Gastrocnemius medialis (tissue), 4 donors: ENCODE results near the gene FERMT2. TPM values are rescaled to one million over a fixed set of nuclear protein-coding genes. Genes with fewer than 3 reads are reported as not detected.

Experiments used
- ATAC-seq, 2 donors: fragments of 150-250 bp; one replicate each; pipeline ENCODE4 v1.9.1; 2016
- DNase-seq, 2 donors: peaks; one replicate each; pipeline ENCODE4 v3.0.0-alpha.2; 2019
- H3K27ac ChIP-seq, 4 donors: fragments of 200-600 bp; sonication (generic); 1 replicate in 1 of 4; 2 replicates in 3 of 4; pipeline ENCODE4 v1.5.1; 2016 to 2018; ENCODE audit warnings: mild to moderate bottlenecking in 2 of 4, moderate library complexity in 1 of 4
- H3K27me3 ChIP-seq, 3 donors: fragments of 200-600 bp; sonication (generic) in 2 of 3; 1 replicate in 1 of 3; 2 replicates in 2 of 3; pipeline versions ENCODE4 v1.5.1 to v1.6.0; 2016 to 2019; ENCODE audit warnings: mild to moderate bottlenecking in 1 of 3, moderate library complexity in 1 of 3
- H3K36me3 ChIP-seq, 2 donors: fragments of 200-600 bp; sonication (generic) in 1 of 2; one replicate each; pipeline ENCODE4 v1.5.1; 2017 to 2018
- H3K4me1 ChIP-seq, 2 donors: fragments of 200-600 bp; sonication (generic) in 1 of 2; one replicate each; pipeline ENCODE4 v1.5.1; 2016 to 2017; ENCODE audit warnings: mild to moderate bottlenecking in 2 of 2
- H3K4me3 ChIP-seq, 4 donors: fragments of 200-600 bp; sonication (generic) in 3 of 4; 1 replicate in 1 of 4; 2 replicates in 3 of 4; pipeline ENCODE4 v1.5.1; 2016 to 2019; ENCODE audit warnings: mild to moderate bottlenecking in 2 of 4
- H3K9me3 ChIP-seq, 3 donors: fragments of 200-600 bp; sonication (generic) in 2 of 3; 1 replicate in 1 of 3; 2 replicates in 2 of 3; pipeline ENCODE4 v1.5.1; 2016 to 2019
- POLR2A ChIP-seq, 2 donors: fragments of 450-650 bp; IDR thresholded peaks; one replicate each; pipeline ENCODE4 v1.6.1; 2017; ENCODE audit warnings: antibody characterized with exemption in 2 of 2, mild to moderate bottlenecking in 2 of 2, moderate library complexity in 2 of 2
- in situ Hi-C, 4 donors: fragments of 200-750 bp; cut with MboI; loops; one replicate each; pipeline versions ENCODE4 v1.15.0 to v1.8.0; 2017; ENCODE audit warnings: low sequenced_read_pairs in 4 of 4
- intact Hi-C: fragments of 100-400 bp; cut with DNase I; formaldehyde crosslinking; loops from one replicate; pipeline ENCODE4 v1.15.1; 2023; ENCODE audit warnings: low total_unique reads
- total RNA-seq, 4 donors: library from RNA; depleted of rRNA; stranded (reverse); fragments of >200 nt; gene quantifications; one replicate each; pipeline versions ENCODE4 v1.1.0 to v1.2.3, GENCODE V29; 2016
- TF ChIP-seq, protein P1 (sequence below), 5 experiments: fragments of 450-650 bp in 3 of 5; fragments of 200-600 bp in 2 of 5; sonication (generic) in 2 of 5; IDR thresholded peaks in 4 of 5; conservative IDR thresholded peaks in 1 of 5; 1 replicate in 4 of 5; 2 replicates in 1 of 5; pipeline ENCODE4 v1.5.1; 2016 to 2019; ENCODE audit warnings: antibody characterized with exemption in 5 of 5, mild to moderate bottlenecking in 3 of 5, moderate library complexity in 3 of 5

Gene FERMT2
- total RNA-seq, 4 donors from 2014 or later: 44.0 to 75.9 (median 59.7) TPM

DNA sequence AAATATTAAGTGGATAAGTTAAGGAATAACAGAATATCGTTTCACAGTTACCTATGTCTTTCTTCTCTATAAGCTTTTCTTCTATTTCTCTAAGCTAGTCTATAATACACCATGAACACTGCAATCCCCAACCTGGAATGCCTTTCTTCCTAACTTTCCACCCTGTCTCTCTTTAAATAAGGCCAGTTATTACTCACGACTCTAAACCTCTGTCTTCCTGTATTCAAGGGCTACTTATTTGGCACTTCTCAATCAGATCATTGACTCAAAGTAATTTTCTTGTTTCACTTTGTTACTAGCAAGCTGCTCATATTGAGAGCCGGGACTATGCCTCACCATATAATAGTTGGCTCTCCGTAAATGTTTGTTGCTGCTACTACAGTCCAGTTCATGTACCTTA, 13.5 kb downstream of the FERMT2 start:
- DNase-seq: no peak
- in situ Hi-C loops (no loop called here), intact Hi-C loops (no loop called here)
- peaks cover 48 to 67% of the 10 kb centered on the region in 2 donors for H3K4me1 ChIP-seq
- no peaks in the 10 kb centered on the region for H3K9me3 ChIP-seq
- no peaks in the 10 kb centered on the region for H3K36me3 ChIP-seq
- TF ChIP-seq, protein P1, sequence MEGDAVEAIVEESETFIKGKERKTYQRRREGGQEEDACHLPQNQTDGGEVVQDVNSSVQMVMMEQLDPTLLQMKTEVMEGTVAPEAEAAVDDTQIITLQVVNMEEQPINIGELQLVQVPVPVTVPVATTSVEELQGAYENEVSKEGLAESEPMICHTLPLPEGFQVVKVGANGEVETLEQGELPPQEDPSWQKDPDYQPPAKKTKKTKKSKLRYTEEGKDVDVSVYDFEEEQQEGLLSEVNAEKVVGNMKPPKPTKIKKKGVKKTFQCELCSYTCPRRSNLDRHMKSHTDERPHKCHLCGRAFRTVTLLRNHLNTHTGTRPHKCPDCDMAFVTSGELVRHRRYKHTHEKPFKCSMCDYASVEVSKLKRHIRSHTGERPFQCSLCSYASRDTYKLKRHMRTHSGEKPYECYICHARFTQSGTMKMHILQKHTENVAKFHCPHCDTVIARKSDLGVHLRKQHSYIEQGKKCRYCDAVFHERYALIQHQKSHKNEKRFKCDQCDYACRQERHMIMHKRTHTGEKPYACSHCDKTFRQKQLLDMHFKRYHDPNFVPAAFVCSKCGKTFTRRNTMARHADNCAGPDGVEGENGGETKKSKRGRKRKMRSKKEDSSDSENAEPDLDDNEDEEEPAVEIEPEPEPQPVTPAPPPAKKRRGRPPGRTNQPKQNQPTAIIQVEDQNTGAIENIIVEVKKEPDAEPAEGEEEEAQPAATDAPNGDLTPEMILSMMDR (IDR thresholded peaks at IDR 0.05 in 4 of 5, conservative IDR thresholded peaks at IDR 0.05 in 1 of 5): no peak
- TF ChIP-seq POLR2A (IDR thresholded peaks at IDR 0.05): no peak
- no peak overlapping the region for H3K27ac ChIP-seq
- no peak for ATAC-seq
- H3K4me3 ChIP-seq: no peak overlapping the region
- no peaks in the 10 kb centered on the region for H3K27me3 ChIP-seq

DNA sequence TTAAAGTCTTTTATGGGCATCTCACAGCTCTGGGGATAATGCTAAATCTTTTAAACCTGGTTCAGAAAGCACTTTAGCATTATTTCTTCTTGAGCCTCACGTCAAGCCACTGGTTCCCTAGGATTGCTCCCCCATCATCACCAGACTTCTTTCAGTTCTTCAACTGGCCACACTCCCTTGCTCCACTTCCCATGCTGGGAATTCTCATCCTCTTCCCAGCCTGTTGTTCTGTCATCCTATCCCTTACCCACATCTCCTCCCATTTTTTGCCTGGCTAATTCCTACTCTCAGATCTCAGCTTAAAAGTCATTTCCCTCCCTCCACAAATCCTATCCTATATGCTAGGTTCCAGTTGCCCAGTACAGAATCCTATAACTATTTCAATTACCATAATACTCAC, 14.4 kb downstream of the FERMT2 start:
- Histone ChIP-seq H3K36me3 (no peaks in the 10 kb centered on the region), H3K4me3 (no peak overlapping the region), H3K27ac (no peak overlapping the region), H3K9me3 (no peaks in the 10 kb centered on the region), H3K4me1 (peaks cover 56 to 75% of the 10 kb centered on the region in 2 donors), H3K27me3 (no peaks in the 10 kb centered on the region)
- TF ChIP-seq, protein P1 (IDR thresholded peaks at IDR 0.05 in 4 of 5, conservative IDR thresholded peaks at IDR 0.05 in 1 of 5): no peak
- no peak for TF ChIP-seq POLR2A (IDR thresholded peaks at IDR 0.05)
- DNase-seq (no peak), ATAC-seq (no peak)
- in situ Hi-C loops (no loop called here), intact Hi-C loops (no loop called here)

DNA sequence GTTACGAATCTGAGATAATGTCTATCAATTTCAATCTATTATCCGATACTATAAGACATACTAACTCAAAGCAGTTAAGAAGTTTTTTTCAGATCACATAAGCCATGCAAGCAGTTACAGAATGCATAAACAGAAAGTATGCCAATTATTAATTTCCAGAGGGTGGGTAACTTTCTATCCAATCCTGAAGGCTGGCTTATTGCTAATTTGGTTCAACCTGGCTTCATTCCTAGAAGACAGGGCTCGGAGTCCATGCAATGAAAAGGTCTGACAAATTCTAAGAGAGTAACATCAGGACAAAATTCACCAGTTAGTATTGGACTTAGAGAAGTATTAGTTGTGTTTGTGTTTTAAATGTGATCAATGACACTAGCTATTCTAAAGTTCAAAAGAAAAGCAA, 15.0 kb downstream of the FERMT2 start:
- no peak for ATAC-seq
- no peaks in the 10 kb centered on the region for H3K9me3 ChIP-seq
- H3K27me3 ChIP-seq: no peaks in the 10 kb centered on the region
- intact Hi-C loops (no loop called here), in situ Hi-C loops (no loop called here)
- TF ChIP-seq POLR2A (IDR thresholded peaks at IDR 0.05): no peak
- TF ChIP-seq, protein P1 (IDR thresholded peaks at IDR 0.05 in 4 of 5, conservative IDR thresholded peaks at IDR 0.05 in 1 of 5): no peak
- H3K36me3 ChIP-seq: no peaks in the 10 kb centered on the region
- no peak overlapping the region for H3K27ac ChIP-seq
- no peak for DNase-seq
- H3K4me3 ChIP-seq: no peak overlapping the region
- H3K4me1 ChIP-seq: peaks cover 62 to 75% of the 10 kb centered on the region in 2 donors

DNA sequence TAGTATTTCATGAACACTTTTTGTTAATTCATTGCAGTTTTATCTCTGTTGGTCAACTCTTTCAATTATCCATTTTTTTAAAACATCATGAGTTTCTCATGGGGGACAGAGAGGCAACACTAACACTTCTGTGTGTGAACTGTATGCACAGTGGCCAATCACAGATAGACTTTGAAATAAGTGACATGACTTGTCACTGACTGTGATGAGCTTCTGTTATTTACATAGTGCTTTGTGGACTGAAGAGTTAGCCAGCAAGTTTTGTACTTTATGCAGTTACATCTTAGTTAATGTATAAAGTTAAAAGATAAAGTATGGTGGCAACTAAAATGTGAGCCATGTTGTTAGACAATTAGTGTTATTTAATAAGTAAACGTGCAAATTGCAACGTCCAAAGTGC, 16.1 kb downstream of the FERMT2 start:
- H3K27me3 ChIP-seq: no peaks in the 10 kb centered on the region
- H3K27ac ChIP-seq: no peak overlapping the region
- DNase-seq (no peak), ATAC-seq (no peak)
- in situ Hi-C loops: no loop called here
- intact Hi-C loops: no loop called here
- no peak overlapping the region for H3K4me3 ChIP-seq
- peaks cover 72 to 78% of the 10 kb centered on the region in 2 donors for H3K4me1 ChIP-seq
- no peaks in the 10 kb centered on the region for H3K36me3 ChIP-seq
- TF ChIP-seq, protein P1 (IDR thresholded peaks at IDR 0.05 in 4 of 5, conservative IDR thresholded peaks at IDR 0.05 in 1 of 5): no peak
- no peak for TF ChIP-seq POLR2A (IDR thresholded peaks at IDR 0.05)
- H3K9me3 ChIP-seq: no peaks in the 10 kb centered on the region

DNA sequence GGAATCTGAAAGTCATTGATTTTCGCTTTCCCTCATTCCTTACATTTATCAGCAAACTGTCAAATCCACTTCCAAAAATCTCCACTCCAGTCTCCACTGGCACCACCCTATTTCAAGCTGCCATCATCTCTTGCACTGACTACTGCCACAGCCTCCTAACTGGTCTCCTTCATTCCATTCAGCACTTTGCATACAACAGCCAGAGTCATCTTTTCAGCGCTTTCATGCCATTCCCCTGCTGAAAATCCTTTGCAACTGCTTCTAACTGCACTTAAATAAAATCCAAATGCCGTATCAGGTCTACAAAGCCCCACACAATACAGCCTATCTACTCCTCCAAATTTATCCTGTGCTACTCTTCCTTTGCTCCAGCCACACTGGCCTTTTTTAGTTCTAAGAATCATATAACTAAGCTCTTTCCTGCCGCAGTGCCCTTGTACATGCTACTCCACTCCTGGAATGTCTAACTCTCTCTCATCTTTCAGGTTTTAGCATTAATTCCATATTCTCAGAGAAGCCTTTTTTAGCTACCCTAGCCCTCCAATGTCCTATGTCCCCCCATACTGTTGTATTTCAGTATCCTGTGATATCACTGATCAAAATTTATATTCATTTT, 21.6 kb downstream of the FERMT2 start:
- Histone ChIP-seq H3K4me1 (peaks cover 66 to 89% of the 10 kb centered on the region in 2 donors), H3K27me3 (no peaks in the 10 kb centered on the region), H3K27ac (no peak overlapping the region), H3K4me3 (no peak overlapping the region), H3K9me3 (no peaks in the 10 kb centered on the region), H3K36me3 (no peaks in the 10 kb centered on the region)
- ATAC-seq (no peak), DNase-seq (no peak)
- in situ Hi-C loops (no loop called here), intact Hi-C loops (no loop called here)
- TF ChIP-seq POLR2A (IDR thresholded peaks at IDR 0.05): no peak
- TF ChIP-seq, protein P1 (IDR thresholded peaks at IDR 0.05 in 4 of 5, conservative IDR thresholded peaks at IDR 0.05 in 1 of 5): no peak
